Limb (tissue), 2 donors: ENCODE results near the gene MAML3.

Experiments used
- DNase-seq, 2 donors: peaks; one replicate each; pipeline ENCODE4 v3.0.0-alpha.2; 2016; ENCODE audit errors: extremely low spot score in 2 of 2

The MAML3 gene

DNA sequence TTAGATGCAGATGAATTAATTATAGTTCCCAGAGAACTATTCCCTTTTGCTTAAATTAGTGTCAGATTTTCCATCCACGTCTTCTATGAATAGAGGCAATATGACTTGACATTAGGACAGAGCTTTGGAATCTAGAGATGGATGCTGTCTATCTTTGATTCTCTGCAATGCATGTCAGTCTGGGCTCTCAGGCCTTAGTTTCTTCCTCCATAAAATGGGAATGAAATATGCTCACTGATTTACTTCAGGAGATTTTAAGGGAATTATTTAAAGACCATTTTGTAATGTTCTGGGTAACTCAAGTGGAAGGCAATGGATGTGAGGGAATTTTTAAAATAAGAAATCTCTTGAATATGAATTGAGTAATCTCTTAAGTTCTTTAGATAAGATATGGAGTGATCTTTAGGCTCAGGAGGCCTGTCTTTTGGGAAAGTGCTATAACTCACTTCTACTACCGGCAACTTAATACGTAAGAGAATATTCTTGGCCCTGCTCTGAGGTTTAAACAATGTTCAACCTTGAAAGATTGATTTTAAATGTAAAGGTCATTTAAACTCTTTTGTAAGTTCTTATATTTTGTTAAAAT is 459.4 kb downstream of the MAML3 start:
- DNase-seq: no peak

DNA sequence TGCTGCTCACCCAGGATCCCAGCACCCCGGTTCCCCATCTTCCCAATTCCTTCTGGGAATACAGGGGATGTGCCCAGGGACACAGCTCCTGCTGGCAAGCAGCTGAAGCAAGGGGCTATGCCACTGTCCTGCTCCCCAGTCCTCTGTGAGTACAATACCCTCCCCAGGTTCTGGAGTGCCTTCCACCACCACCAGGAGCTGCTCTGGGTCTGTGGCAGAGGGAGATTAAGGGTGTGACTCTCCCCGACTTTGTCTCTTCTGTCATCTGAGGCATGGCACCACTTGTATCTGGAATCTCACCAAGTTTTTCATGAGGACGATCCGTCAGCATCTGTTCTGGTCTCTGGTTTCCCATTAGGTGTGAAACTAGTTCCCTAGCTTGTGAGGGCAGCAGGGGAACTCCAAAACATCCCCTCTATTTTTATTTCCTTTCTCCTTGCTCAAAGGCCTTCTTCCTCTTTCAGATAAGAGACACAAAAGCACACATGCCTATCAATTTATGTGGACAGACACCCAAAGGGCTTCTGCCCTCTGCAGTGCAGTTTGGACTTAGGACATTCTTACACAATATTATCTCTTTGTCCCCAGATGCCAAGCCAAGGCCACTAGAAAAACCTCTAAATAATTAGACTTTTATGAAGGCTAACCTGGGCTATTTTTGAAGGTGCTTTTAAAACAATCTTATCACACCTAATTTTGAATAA is 461.5 kb downstream of the MAML3 start:
- no peak for DNase-seq

DNA sequence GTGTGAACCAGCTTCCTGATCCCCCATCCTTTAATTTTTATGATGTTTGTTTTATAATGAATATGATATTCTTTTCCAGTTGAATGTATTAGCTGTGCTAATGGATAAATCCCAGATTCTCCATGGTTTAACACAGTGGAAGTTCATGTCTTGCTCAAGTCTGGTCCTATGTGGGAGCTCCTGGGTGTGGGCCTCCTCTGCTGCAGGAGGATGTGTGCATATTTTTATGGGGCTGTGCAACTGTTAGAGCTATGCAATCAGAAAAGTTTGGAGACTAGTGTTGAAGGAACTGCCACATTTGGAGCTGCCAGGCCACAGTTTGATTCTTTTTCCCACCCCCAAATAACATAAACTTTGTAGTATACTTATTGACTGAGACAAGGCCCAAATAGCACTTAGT is 463.6 kb downstream of the MAML3 start:
- no peak for DNase-seq

DNA sequence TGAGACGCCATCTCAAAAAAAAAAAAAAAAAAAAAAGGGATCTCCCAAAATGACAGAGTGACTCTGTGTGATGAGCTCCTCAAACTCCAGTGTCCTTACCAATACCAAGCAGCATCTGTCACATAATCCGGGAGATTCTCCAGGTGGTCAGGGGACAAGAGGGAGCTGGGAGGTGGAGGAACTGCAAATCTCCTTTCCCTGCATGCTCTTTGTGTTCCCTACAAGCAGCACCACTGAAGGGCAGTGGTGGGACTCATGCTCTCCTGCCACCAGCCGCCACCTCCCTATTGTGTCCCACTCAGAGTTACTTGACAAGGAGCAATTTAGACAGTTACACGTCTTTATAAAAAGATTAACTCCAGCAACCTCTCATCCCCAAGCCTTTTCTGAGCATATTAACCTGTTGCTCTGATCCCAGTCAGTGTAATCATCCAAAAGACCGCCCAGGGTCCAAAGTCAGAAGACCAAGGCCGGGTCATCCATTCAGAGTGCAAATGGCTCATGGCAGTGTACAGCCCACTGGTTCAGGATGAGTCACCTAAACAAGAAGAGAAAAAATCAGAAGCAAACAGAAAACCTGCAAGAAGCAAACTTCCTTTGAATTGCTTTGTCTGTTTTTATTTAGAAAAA is 464.8 kb downstream of the MAML3 start:
- DNase-seq: no peak

DNA sequence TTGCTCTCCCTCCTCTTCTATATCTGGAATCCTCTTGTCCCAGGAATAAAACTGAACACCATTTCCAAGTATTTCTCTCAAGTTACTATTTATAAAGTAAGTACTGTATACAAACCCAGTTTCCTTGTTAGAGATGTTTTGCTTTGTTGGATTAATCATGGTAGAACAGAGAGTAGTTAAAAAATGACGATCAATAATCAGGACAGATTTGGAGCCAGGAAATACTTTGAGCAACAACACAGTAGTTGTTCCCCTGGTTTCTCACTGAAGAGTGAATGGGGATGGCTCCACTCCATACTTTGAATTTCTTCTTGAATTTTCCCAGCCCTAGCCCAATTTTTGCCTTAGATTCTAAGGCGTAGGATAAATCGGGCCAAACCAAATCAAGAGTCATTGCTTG is 467.0 kb downstream of the MAML3 start:
- no peak for DNase-seq

DNA sequence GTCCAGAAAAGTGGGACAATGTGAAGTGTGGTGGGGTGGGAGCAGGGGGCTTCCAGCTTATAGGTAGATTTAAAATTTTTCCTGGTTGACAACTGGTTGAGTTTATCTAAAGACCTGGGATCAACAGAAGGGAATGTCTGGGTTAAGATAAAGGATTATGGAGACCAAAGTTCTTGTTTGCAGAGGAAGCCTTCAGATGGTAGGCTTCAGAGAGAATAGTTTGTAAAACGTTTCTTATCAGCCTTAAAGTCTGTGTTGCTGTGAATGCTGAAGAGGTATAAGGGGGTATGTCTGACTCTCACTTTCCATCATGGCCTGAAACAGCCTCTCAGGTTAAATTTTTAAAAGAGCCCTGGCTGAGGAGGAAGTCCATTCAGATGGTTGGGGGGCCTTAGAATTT is 467.9 kb downstream of the MAML3 start:
- no peak for DNase-seq

DNA sequence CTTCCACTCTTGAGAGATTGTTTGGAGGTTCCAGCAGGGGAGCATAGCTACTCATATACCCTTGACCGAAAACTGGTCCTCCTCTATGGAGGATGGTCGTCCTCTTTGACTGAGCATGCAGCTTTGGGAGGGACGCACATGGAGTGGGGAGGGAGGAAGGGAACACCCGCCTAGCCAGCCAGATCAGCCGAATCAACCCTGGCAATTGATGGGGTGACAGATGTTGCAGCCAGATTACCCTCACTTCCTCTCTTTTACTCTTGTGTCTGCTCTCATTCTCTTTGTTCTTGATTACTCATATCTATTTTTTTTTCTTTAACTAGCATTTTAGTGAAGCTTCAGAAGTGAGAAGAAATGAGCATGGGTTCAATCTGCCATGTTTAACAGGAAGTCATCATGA is 468.8 kb downstream of the MAML3 start:
- no peak for DNase-seq

DNA sequence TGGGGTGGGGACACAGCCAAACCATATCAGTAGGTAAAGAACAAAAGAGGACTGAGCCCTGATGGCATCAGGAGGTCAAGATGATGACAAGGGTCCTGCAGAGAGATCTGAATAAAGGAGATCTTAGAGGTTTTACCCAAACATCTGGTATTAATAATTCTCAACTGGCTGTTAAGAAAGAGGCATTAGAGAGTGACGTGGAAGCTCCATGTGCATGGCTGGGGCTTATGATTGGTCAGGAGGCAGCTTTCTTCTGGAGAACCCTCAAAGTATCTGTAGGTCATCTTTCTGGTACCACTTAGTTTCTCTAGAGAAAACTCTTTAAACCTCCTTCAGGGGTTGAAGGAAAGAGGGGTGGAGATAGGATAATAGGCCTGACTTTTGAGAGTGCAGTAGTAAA is 469.6 kb downstream of the MAML3 start:
- no peak for DNase-seq

DNA sequence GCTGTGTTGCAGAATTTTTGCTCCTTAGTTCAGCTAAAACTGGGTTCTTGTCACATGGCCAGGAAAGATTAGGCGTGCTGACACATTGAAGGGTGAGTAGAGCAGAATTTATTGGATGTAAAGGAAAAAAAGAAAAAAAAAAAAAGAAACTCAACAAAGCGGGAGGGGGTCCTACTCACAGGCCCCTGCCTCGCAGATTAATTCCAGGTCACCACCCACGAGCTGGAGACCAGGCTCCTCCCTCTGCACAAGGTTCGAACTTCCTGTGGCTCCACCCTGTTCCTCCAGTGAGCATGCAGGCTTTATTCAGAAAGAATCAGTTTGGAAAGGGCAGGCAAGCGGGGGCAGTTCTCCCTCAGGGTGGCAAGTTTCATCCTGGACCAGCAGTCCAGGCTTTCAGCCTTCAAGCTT is 471.2 kb downstream of the MAML3 start:
- DNase-seq: no peak

DNA sequence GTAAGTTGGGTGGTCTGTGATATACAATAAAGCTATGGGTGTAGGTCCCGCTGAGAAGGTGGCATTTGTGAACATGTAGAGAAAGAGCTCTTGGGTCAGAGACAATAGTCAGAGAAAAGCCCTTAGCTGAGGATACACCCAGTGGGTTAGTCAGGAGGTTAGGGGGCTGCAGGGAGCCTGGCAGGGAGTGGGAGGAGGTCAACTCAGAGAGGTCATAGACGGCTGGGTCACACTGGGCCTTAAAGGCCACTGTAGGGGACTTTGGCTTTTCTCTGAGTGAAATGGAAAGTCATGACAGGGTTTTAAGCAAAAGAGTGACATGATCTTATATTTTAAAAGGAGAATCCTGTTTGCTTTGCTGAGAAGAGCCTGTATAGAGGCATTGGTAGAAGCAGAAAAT is 471.7 kb downstream of the MAML3 start:
- no peak for DNase-seq

DNA sequence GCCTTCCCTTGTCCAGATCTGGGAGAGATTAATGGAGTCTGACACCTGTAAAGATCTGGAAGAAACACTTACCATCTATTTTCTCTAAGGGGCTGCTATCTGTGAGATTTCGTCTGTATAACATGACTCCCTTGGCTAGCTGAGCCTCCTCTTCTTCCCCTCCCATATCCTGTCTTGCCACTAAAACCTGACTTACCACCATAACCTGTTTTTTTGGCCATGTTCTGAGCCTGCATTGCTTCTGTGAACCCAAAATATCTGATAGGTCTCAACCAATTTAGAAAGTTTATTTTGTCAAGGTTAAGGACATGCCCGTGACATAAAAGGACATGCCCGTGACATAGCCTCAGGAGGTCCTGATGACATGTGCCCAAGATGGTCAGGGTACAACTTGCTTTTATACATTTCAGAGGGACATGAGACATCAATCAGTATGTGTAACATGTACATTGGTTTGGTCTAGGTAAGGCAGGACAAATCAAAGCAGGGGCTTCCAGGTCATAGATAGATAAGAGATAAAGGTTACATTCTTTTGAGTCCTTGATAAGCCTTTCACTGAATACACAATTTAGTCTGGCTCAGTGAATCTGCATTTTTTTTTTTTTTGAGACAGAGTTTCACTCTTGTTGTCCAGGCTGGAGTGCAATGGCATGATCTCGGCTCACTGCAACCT is 476.9 kb downstream of the MAML3 start:
- DNase-seq: no peak

DNA sequence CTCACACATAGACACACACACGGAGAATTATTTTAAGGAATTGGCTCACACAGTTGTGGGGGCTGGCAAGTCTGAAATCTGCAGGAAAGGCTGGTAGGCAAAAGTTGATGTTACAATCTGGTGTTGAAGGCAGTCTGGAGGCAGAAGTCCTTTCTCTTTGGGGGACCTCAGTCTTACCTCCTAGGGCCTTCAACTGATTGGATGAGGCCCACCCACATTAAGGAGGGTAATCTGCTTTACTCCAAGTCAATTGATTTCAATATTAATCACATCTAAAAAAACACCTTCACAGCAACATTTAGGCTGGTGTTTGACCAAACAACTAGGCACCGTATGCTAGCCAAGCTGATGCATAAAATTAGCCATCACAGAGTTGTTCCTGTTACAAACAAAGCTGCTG is 477.6 kb downstream of the MAML3 start:
- no peak for DNase-seq

DNA sequence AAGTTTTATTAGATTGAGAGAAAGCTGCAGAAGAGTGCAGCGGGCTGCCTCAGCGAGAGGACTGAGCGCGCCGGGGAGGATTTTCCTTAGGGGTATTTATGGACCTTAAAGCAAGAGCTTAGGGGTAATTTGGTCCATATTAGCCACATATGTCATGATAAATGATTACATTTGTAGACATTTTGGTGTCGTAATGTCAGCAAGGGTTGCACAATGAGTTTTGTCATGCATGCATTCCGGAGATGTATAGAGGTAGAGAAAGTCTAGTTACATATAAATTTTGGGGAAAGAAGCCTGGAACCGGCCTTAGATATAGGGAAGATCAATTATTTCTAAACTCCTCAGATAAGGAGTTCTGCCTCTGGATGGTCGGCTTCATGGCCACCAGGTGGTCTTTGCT is 478.3 kb downstream of the MAML3 start:
- DNase-seq: no peak

DNA sequence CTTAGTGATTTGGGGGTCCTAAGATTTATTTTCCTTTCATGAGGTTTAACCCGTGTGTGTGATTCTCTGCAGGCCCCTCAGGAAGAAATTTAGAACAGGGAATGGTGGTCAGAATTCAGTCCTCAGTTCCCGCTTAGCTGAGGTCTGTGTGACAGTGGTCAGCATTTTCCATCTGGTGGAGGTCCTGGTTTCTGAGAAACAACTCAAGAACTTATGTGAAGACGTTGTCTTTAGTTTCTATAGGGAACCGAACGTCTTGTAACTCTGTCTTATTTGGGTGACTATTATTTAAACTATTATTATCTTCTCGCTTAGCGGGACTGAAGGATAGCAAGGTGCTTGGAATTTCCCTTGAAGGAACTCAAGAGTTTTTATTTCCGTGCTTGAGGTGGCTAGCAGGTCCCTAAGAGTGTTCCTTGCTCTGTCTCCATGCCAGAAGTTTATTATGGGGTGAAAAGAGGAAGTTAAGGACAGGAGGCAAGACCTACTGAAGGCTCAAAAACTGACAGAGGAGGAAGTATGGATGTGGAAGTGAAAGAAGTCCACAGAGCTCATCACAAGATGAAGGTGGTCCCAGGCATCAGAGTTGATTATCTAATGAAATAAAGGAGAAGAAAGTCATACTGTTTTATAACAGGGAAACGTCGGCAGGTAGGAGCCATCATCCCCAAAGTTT is 479.0 kb downstream of the MAML3 start:
- DNase-seq: no peak

DNA sequence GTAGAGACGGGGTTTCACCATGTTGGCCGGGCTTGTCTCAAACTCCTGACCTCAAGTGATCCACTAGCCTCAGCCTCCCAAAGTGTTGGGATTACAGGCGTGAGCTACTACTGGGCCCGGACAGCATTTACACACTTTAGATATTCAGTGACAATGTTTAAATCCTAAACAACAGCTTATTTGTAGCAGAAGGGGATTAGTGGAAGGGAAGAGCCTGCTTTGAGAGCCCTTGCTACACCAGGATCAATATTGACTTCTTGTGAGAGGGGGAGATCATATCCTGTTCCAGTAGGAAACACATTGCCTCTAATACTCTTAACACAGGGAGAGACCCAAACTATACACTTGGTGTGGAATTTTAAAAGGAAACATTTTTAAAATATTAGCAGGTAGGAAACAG is 481.3 kb downstream of the MAML3 start:
- DNase-seq: no peak

DNA sequence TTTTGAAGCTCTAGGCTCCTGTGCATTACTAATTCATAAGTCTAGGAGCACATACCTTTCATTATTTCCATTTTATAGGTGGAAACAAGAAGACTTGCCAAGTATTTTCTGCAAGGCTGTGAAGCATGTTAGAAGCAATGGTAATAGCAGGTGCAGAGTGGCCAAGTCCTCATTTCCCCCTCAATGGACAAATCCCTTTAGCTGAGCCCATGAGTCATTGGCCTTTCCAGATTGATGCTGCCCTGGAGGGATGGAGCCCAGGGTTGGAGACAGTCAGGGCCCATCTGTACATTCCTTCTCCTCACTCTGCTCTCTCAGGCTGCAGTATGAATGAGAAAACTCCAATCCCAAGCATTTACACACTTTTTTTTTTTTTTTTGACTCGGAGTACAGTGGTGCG is 481.8 kb downstream of the MAML3 start:
- DNase-seq: no peak

DNA sequence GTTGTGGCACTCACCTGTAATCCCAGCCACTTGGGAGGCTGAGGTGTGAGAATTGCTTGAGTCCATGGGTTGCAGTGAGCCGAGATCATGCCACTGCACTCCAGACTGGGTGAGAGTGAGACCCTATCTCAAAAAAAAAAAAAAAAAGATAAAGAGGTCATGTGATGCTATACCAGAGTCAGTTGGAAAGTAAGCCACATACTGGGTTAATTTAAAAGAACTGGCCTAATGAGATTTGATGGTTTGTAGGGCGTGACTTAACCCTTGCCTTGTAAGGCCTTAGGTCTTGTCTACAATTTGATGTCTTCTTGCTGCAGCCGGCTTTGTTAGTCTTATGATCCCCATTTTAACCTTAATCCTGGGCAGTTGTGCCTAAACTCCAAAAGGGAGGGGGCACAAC is 483.2 kb downstream of the MAML3 start:
- DNase-seq: no peak

DNA sequence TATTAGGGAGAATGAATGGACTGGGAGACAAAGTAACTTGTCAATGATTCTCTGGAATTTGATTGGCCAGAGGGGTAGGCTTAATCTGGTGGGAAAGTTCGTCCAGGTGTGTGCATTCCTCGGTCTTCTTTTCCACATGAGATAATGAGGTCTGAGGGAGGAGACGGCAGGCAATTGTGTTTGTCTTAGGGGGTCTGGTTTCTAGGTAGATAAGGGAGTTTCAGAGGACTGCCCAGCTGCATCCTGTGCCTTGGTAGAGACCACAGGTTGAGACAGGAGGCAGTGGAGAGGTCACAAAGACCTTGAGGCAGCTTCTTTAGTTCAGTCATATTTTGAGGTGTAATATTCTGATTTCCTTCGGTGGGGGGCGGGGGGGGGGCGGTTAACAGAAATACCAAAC is 484.1 kb downstream of the MAML3 start:
- no peak for DNase-seq

DNA sequence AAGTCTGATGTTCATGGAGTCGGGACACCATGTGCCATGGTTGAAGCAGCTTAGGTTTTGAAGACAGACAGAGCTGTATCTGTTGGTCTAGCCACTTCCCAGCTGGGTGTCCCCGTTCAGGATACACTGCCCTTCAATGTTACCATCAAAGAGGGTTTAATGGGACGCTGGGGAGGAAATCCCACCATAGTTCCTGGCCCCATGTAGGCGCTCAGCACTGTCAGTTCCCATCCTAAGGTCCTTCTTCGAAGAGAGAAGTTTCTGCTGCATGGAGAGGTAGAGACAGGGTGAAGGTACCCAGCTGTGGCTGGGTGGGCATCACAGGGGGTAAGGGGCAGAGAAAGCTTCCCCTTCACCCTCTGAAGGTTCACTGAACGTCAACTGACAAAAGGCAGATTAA is 484.6 kb downstream of the MAML3 start:
- no peak for DNase-seq

DNA sequence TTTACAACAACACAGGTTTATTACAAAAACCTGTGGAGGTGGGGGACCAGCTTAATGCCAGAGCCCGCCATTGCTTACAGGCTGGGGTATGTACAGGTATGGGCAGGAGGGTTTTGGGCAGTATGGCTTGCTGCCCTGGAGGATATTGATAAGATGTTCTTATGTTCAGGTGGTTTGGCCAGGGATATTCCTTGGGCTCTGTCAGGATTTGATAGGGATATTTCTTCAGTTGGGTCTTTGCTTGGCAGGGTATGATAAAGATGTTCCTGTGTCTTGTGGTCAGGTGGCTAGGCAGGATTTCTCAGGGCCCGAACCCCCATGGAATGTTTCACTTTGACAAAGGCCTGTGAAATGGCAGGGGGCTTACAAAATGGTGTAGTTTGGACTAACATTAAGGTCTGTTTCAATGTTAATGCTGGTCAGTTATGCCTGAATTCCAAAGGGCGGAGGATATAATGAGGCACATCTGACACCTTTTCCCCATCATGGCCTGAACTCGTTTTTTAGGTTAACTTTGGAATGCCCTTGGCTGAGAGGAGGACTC is 485.3 kb downstream of the MAML3 start:
- DNase-seq: no peak

DNA sequence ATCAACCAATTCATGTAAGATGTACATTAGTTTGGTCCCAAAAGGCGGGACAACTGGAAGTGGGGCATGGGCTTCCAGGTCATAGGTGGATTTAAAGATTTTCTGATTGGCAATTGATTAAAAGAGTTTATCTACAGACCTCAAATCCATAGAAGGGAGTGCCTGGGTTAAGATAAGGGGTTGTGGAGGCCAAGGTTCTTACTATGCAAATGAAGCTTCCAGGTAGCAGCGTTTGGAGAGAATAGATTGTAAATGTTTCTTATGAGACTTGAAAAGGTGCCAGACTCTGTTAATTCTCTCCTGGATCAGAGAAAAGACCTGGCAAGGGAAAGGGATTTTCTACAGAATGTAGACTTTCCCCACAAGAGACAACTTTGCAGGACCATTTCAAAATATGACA is 485.9 kb downstream of the MAML3 start:
- no peak for DNase-seq
